Measurements from ENCODE around the gene LRRC14B.

DNA sequence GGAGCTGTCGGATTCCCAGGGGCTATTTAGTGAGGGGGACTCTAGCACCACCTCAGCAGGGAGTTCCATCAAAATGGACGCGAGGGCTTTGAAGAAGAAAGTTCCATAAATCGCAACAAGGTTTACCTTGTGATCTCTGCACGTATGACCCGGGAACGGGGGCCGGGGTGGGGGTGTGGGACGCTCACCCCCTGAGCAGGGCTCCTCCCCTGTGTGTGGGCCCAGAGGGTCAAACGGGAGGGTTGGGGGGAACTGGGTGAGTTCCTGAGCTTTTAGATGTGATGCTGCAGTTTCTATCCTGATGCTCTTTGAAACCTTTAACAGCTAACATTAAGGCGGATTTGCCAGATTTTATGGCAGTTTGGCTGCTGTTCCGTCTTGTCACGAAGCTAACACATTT lies 18.9 kb upstream of the LRRC14B start:
- TF ChIP-seq, protein P1, sequence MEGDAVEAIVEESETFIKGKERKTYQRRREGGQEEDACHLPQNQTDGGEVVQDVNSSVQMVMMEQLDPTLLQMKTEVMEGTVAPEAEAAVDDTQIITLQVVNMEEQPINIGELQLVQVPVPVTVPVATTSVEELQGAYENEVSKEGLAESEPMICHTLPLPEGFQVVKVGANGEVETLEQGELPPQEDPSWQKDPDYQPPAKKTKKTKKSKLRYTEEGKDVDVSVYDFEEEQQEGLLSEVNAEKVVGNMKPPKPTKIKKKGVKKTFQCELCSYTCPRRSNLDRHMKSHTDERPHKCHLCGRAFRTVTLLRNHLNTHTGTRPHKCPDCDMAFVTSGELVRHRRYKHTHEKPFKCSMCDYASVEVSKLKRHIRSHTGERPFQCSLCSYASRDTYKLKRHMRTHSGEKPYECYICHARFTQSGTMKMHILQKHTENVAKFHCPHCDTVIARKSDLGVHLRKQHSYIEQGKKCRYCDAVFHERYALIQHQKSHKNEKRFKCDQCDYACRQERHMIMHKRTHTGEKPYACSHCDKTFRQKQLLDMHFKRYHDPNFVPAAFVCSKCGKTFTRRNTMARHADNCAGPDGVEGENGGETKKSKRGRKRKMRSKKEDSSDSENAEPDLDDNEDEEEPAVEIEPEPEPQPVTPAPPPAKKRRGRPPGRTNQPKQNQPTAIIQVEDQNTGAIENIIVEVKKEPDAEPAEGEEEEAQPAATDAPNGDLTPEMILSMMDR (IDR thresholded peaks at IDR 0.05), result no peak
- TF ChIP-seq POLR2A (IDR thresholded peaks at IDR 0.05), result no peak

All from esophagus squamous epithelium (tissue), 4 donors.